Adrenal gland (tissue), 5 donors: ENCODE data around the gene STXBP2.

Source experiments
- CTCF ChIP-seq, 6 experiments: fragments of 450-650 bp in 4 of 6; fragments of 200-600 bp in 2 of 6; sonication (generic) in 1 of 6; IDR thresholded peaks; 1 replicate in 5 of 6; 2 replicates in 1 of 6; pipeline versions ENCODE4 v1.5.1 to v1.8.0; 2016 to 2021; ENCODE audit warnings: antibody characterized with exemption in 6 of 6, mild to moderate bottlenecking in 2 of 6, moderate library complexity in 1 of 6
- POLR2A ChIP-seq, 2 donors: fragments of 450-650 bp; IDR thresholded peaks; one replicate each; pipeline ENCODE4 v1.6.1; 2017; ENCODE audit warnings: antibody characterized with exemption in 2 of 2, mild to moderate bottlenecking in 2 of 2, moderate library complexity in 1 of 2
- donor health status: DM: no; HTN: no; CAD: no.

GRCh38 chr19:7612282-7613274 lies 24.3 kb upstream of the STXBP2 start:
- TF ChIP-seq CTCF (IDR thresholded peaks at IDR 0.05) (no peak), POLR2A (IDR thresholded peaks at IDR 0.05) (no peak)
